ENCODE results near the gene PNPLA5. TPM values are rescaled to one million over a fixed set of nuclear protein-coding genes. Genes with fewer than 3 reads are reported as not detected.

Gene PNPLA5
- total RNA-seq, 3 donors from 2014 or later (not counting 1 experiment from before 2014, with no cell fraction given): not detected

GRCh38 chr22:43925433-43926348 is 33.9 kb upstream of the PNPLA5 start:
- H3K4me3 ChIP-seq (ENCODE audit: low read length): no peak overlapping the region
- Mint-ChIP-seq H3K9me3 (no peaks in the 10 kb centered on the region), H3K4me3 (peak overlapping the region; percentile 47), H3K27me3 (ENCODE audit: low read depth in 2 of 2) (peaks cover 11 to 16% of the 10 kb centered on the region in 2 donors), H3K36me3 (no peaks in the 10 kb centered on the region), H3K4me1 (peaks cover 5 to 14% of the 10 kb centered on the region in 2 donors), H3K27ac (no peak overlapping the region)
- intact Hi-C loops (cut with micrococcal nuclease): no loop called here
- no peaks in the 10 kb centered on the region for H3K36me3 ChIP-seq (ENCODE audit: control insufficient read depth, insufficient read depth, low read length)
- WGBS (ENCODE audit: insufficient coverage): 82% methylated on average over 6 of the region's 6 CpGs
- DNase-seq: no peak
- H3K4me1 ChIP-seq (ENCODE audit: control insufficient read depth, insufficient read depth, low read length): peaks cover 14% of the 10 kb centered on the region
- no peak overlapping the region for H3K27ac ChIP-seq (ENCODE audit: low read length)
- TF ChIP-seq CTCF (IDR thresholded peaks at IDR 0.05): no peak
- ATAC-seq: no peak
- peaks cover 9% of the 10 kb centered on the region for H3K27me3 ChIP-seq (ENCODE audit: control insufficient read depth, insufficient read depth, low read length)
- H3K9me3 ChIP-seq (ENCODE audit: control insufficient read depth, insufficient read depth, low read length): no peaks in the 10 kb centered on the region

- ATAC-seq (no peak), DNase-seq (no peak)
- no peak for TF ChIP-seq CTCF (IDR thresholded peaks at IDR 0.05)
- Histone ChIP-seq H3K4me1 (ENCODE audit: control insufficient read depth, insufficient read depth, low read length) (peaks cover 14% of the 10 kb centered on the region), H3K4me3 (ENCODE audit: low read length) (no peak overlapping the region), H3K9me3 (ENCODE audit: control insufficient read depth, insufficient read depth, low read length) (no peaks in the 10 kb centered on the region), H3K27me3 (ENCODE audit: control insufficient read depth, insufficient read depth, low read length) (peaks cover 9% of the 10 kb centered on the region), H3K36me3 (ENCODE audit: control insufficient read depth, insufficient read depth, low read length) (no peaks in the 10 kb centered on the region), H3K27ac (ENCODE audit: low read length) (no peak overlapping the region)
- Mint-ChIP-seq H3K4me1 (peaks cover 5 to 14% of the 10 kb centered on the region in 2 donors), H3K27ac (no peak overlapping the region), H3K36me3 (no peaks in the 10 kb centered on the region), H3K9me3 (no peaks in the 10 kb centered on the region), H3K27me3 (ENCODE audit: low read depth in 2 of 2) (peaks cover 14 to 16% of the 10 kb centered on the region in 2 donors), H3K4me3 (peak overlapping the region; percentile 81)
- WGBS (ENCODE audit: insufficient coverage): 77% methylated on average over 7 of the region's 7 CpGs
- intact Hi-C loops (cut with micrococcal nuclease): no loop called here
These were observed 33.1 kb upstream of the PNPLA5 start for GRCh38 chr22:43924877-43925276.

- Histone ChIP-seq H3K36me3 (ENCODE audit: control insufficient read depth, insufficient read depth, low read length) (no peaks in the 10 kb centered on the region), H3K27me3 (ENCODE audit: control insufficient read depth, insufficient read depth, low read length) (peaks cover 9% of the 10 kb centered on the region), H3K9me3 (ENCODE audit: control insufficient read depth, insufficient read depth, low read length) (no peaks in the 10 kb centered on the region), H3K4me3 (ENCODE audit: low read length) (peak within 1 kb of the TSS; percentile 40), H3K4me1 (ENCODE audit: control insufficient read depth, insufficient read depth, low read length) (peaks cover 14% of the 10 kb centered on the region), H3K27ac (ENCODE audit: low read length) (no peak within 1 kb of the TSS)
- peak within 1 kb of the TSS in 1 of 2 donors; percentile 63 for H3K27ac Mint-ChIP-seq
- 3% methylated on average over 96 of the region's 100 CpGs for WGBS (ENCODE audit: insufficient coverage)
- DNase-seq (peak; percentile 78 to 84), ATAC-seq (peak; percentile 92 to 96 (median 96))
- H3K4me3 Mint-ChIP-seq: peak within 1 kb of the TSS; percentile 88
- no peaks in the 10 kb centered on the region for H3K9me3 Mint-ChIP-seq
- TF ChIP-seq CTCF (IDR thresholded peaks at IDR 0.05): no peak
- intact Hi-C loops (cut with micrococcal nuclease): no loop called here
- peaks cover 14 to 19% of the 10 kb centered on the region in 2 donors for H3K27me3 Mint-ChIP-seq (ENCODE audit: low read depth in 2 of 2)
- no peaks in the 10 kb centered on the region for H3K36me3 Mint-ChIP-seq
- H3K4me1 Mint-ChIP-seq: peaks cover 5 to 14% of the 10 kb centered on the region in 2 donors
These were observed 32.0 kb upstream of the PNPLA5 start, which contains the start of gene PNPLA3 for GRCh38 chr22:43923631-43924464. TSS of gene PNPLA3 (plus strand) at chr22:43923805. CDS start at chr22:43923912, 107 bp downstream.
